Tibial nerve (tissue), 4 donors: ENCODE measurements around the gene CXXC1.

Source experiments
- CTCF ChIP-seq, 5 experiments: fragments of 200-600 bp in 3 of 5; fragments of 450-650 bp in 2 of 5; sonication (generic) in 3 of 5; IDR thresholded peaks; one replicate each; pipeline ENCODE4 v1.5.1; 2016 to 2019; ENCODE audit warnings: antibody characterized with exemption in 5 of 5, mild to moderate bottlenecking in 3 of 5, moderate library complexity in 2 of 5
- EP300 ChIP-seq, 2 donors: sonication (generic); formaldehyde crosslinking; IDR thresholded peaks; one replicate each; pipeline ENCODE4 v1.6.1; 2017; ENCODE audit warnings: antibody characterized with exemption in 2 of 2, mild to moderate bottlenecking in 1 of 2
- POLR2A ChIP-seq, 2 donors: fragments of 450-650 bp; IDR thresholded peaks; one replicate each; pipeline ENCODE4 v1.6.1; 2017; ENCODE audit warnings: antibody characterized with exemption in 2 of 2, mild to moderate bottlenecking in 2 of 2, moderate library complexity in 2 of 2

GRCh38 chr18:50273203-50274043 lies 14.1 kb downstream of the CXXC1 start:
- TF ChIP-seq CTCF (IDR thresholded peaks at IDR 0.05) (no peak), POLR2A (IDR thresholded peaks at IDR 0.05) (no peak), EP300 (IDR thresholded peaks at IDR 0.05) (no peak)
